Astrocyte (in vitro differentiated cells and primary cell): ENCODE measurements around the gene IGFBP1.

Source experiments
- EZH2 ChIP-seq: IDR thresholded peaks from 2 replicates; pipeline ENCODE4 v1.6.1; 2012; ENCODE audit warnings: mild to moderate bottlenecking, low read length, inconsistent platforms; ENCODE audit not compliant: insufficient read depth
- TF ChIP-seq, protein P1 (sequence below): IDR thresholded peaks from 2 replicates; pipeline ENCODE4 v1.5.1; 2011; ENCODE audit warnings: low read depth, mild to moderate bottlenecking, inconsistent platforms, low read length, moderate library complexity; ENCODE audit not compliant: insufficient read depth

DNA sequence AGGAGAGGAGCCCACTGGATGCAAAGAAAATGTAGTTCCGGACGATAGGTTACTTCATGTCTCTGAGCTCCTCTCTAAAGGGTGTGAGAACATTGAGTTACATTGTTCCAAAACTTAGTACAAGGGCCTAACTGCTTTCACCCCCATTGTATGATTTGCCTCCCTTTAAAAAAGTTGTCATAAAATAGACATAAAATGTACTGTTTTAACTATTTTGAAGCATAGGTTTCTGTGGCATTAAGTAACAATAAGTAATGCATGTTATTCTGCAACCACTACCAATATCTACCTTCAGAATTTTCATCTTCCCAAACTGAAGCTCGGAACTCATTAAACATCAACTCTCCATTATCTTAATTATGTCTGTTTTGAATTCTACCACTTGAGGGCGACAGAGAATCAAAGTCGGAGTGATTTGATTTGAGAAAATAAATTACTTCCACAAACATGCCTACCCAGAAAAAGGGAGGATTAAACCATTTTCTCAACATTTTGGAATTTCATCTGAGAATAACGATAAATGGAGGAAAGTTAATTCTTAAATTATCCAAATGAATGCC, 2.7 kb downstream of the IGFBP1 start:
- TF ChIP-seq, protein P1, sequence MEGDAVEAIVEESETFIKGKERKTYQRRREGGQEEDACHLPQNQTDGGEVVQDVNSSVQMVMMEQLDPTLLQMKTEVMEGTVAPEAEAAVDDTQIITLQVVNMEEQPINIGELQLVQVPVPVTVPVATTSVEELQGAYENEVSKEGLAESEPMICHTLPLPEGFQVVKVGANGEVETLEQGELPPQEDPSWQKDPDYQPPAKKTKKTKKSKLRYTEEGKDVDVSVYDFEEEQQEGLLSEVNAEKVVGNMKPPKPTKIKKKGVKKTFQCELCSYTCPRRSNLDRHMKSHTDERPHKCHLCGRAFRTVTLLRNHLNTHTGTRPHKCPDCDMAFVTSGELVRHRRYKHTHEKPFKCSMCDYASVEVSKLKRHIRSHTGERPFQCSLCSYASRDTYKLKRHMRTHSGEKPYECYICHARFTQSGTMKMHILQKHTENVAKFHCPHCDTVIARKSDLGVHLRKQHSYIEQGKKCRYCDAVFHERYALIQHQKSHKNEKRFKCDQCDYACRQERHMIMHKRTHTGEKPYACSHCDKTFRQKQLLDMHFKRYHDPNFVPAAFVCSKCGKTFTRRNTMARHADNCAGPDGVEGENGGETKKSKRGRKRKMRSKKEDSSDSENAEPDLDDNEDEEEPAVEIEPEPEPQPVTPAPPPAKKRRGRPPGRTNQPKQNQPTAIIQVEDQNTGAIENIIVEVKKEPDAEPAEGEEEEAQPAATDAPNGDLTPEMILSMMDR = peak; percentile 63
- TF ChIP-seq EZH2 = no peak
